ENCODE measurements around the gene INHBA.

DNA sequence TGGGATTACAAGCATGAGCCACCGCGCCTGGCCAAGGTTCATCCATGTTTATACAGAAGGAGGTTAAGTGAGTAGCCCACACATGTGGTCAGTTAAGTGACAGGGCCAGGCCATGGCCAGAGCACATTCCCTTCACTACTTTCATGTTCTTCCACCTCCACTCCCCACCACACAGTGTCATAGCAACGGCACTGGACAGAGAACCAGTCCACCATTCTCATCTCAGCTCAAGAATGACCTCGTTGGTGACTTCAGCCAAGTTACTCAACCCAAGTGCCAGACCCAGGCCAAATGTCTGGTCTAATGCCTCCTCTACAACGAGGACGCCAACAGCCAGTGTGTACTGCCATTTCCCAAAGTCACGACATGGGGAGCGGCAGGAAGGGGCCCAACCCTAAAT lies 62.4 kb downstream of the INHBA start:
- TF ChIP-seq, protein P1, sequence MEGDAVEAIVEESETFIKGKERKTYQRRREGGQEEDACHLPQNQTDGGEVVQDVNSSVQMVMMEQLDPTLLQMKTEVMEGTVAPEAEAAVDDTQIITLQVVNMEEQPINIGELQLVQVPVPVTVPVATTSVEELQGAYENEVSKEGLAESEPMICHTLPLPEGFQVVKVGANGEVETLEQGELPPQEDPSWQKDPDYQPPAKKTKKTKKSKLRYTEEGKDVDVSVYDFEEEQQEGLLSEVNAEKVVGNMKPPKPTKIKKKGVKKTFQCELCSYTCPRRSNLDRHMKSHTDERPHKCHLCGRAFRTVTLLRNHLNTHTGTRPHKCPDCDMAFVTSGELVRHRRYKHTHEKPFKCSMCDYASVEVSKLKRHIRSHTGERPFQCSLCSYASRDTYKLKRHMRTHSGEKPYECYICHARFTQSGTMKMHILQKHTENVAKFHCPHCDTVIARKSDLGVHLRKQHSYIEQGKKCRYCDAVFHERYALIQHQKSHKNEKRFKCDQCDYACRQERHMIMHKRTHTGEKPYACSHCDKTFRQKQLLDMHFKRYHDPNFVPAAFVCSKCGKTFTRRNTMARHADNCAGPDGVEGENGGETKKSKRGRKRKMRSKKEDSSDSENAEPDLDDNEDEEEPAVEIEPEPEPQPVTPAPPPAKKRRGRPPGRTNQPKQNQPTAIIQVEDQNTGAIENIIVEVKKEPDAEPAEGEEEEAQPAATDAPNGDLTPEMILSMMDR (conservative IDR thresholded peaks at IDR 0.05; ENCODE audit: low read depth, low read length), result no peak
- TF ChIP-seq RFX5 (IDR thresholded peaks at IDR 0.05; ENCODE audit: low read depth, low read length) (no peak), RCOR1 (IDR thresholded peaks at IDR 0.05; ENCODE audit: insufficient replicate concordance, low read length) (no peak), SMC3 (IDR thresholded peaks at IDR 0.05; ENCODE audit: low read depth, low read length) (no peak), POLR2A (IDR thresholded peaks at IDR 0.05; ENCODE audit: low read depth, low read length) (no peak)

All from IMR-90 (cell line).